HepG2 (cell line): ENCODE data around the gene DCDC2. TPM values are rescaled to one million over a fixed set of nuclear protein-coding genes. Genes with fewer than 3 reads are reported as not detected.

Experiments used
- HOXA9 ChIP-seq: sonication (generic); formaldehyde crosslinking; IDR thresholded peaks from 2 replicates; pipeline ENCODE4 v1.8.1; 2022; ENCODE audit warnings: missing genetic modification reagents, mild to moderate bottlenecking, moderate library complexity, borderline replicate concordance
- JUN ChIP-seq: sonication (generic); formaldehyde crosslinking; IDR thresholded peaks from 2 replicates; pipeline ENCODE4 v1.4.0; 2020; ENCODE audit warnings: mild to moderate bottlenecking, missing genetic modification reagents
- KDM3A ChIP-seq: IDR thresholded peaks from 2 replicates; pipeline ENCODE4 v1.6.1; 2018; ENCODE audit warnings: low read depth, missing compliant biosample characterization
- SP5 ChIP-seq: IDR thresholded peaks from 2 replicates; pipeline ENCODE4 v1.6.1; 2016; ENCODE audit warnings: low read depth, borderline replicate concordance
- TCF7 ChIP-seq: sonication (generic); IDR thresholded peaks from 2 replicates; pipeline ENCODE4 v1.6.1; 2016; ENCODE audit warnings: antibody characterized with exemption, low read depth
- ZBTB1 ChIP-seq: sonication (generic); formaldehyde crosslinking; IDR thresholded peaks from 2 replicates; pipeline ENCODE4 v1.4.0; 2020; ENCODE audit warnings: missing genetic modification reagents, borderline replicate concordance
- ZNF253 ChIP-seq: sonication (generic); formaldehyde crosslinking; IDR thresholded peaks from 2 replicates; pipeline ENCODE4 v1.8.0; 2022; ENCODE audit warnings: mild to moderate bottlenecking, missing genetic modification reagents, borderline replicate concordance
- ZNF605 ChIP-seq: sonication (generic); formaldehyde crosslinking; IDR thresholded peaks from 2 replicates; pipeline ENCODE4 v1.8.0; 2022; ENCODE audit warnings: mild to moderate bottlenecking, missing genetic modification reagents
- ZNF777 ChIP-seq: sonication (generic); formaldehyde crosslinking; IDR thresholded peaks from 2 replicates; pipeline ENCODE4 v1.4.0; 2020; ENCODE audit warnings: missing genetic modification reagents
- ZNF790 ChIP-seq: sonication (generic); formaldehyde crosslinking; IDR thresholded peaks from 2 replicates; pipeline ENCODE4 v1.8.0; 2022; ENCODE audit warnings: missing genetic modification reagents, mild to moderate bottlenecking, borderline replicate concordance
- ZNF883 ChIP-seq: sonication (generic); formaldehyde crosslinking; IDR thresholded peaks from 2 replicates; pipeline ENCODE4 v1.5.1; 2020; ENCODE audit warnings: mild to moderate bottlenecking, missing genetic modification reagents; ENCODE audit errors: not compliant biosample characterization
- polyA plus RNA-seq, 8 experiments: library from polyadenylated mRNA; depleted of rRNA in 3 of 8; stranded (reverse) in 7 of 8; unstranded in 1 of 8; fragments of >200 nt; fragmentation: Illumina TruSeq in 4 of 8; extraction: Trizol in 4 of 8; gene quantifications; 2 replicates each; pipeline versions ENCODE4 v1.2.1 to v1.2.3, GENCODE V29; 2011 to 2016; ENCODE audit warnings: low read depth in 4 of 8, missing spikeins in 1 of 8, mixed read lengths in 1 of 8; ENCODE audit not compliant: insufficient read depth in 1 of 8
- total RNA-seq, 5 experiments: library from RNA; depleted of rRNA; stranded (reverse); fragments of >200 nt; fragmentation: Illumina TruSeq; extraction: Trizol; gene quantifications; 2 replicates each; pipeline ENCODE4 v1.2.3, GENCODE V29; 2016; ENCODE audit warnings: low read depth in 1 of 5
- TF ChIP-seq, protein P1 (sequence below): sonication (generic); formaldehyde crosslinking; IDR thresholded peaks from 2 replicates; pipeline ENCODE4 v1.5.1; 2020; ENCODE audit warnings: mild to moderate bottlenecking, missing genetic modification reagents, borderline replicate concordance
- TF ChIP-seq, protein P2 (sequence below): sonication (generic); formaldehyde crosslinking; IDR thresholded peaks from 2 replicates; pipeline ENCODE4 v1.4.0; 2020; ENCODE audit warnings: missing genetic modification reagents
- TF ChIP-seq, protein P3 (sequence below): sonication (generic); formaldehyde crosslinking; IDR thresholded peaks from 2 replicates; pipeline ENCODE4 v1.5.0; 2020; ENCODE audit warnings: missing genetic modification reagents, mild to moderate bottlenecking, borderline replicate concordance
- TF ChIP-seq, protein P4 (sequence below): sonication (generic); formaldehyde crosslinking; IDR thresholded peaks from 2 replicates; pipeline ENCODE4 v1.8.0; 2023; ENCODE audit warnings: mild to moderate bottlenecking, missing genetic modification reagents
- TF ChIP-seq, protein P5 (sequence below): sonication (generic); formaldehyde crosslinking; IDR thresholded peaks from 2 replicates; pipeline ENCODE4 v1.8.0; 2022; ENCODE audit warnings: mild to moderate bottlenecking, missing genetic modification reagents, moderate library complexity
- TF ChIP-seq, protein P6 (sequence below), 2 experiments: fragments of 450-650 bp in 1 of 2; sonication (generic) in 1 of 2; formaldehyde crosslinking; IDR thresholded peaks; 2 replicates each; pipeline versions ENCODE4 v1.5.0 to v1.8.0; 2020 to 2022; ENCODE audit warnings: mild to moderate bottlenecking in 1 of 2, missing genetic modification reagents in 1 of 2

Gene DCDC2
- total and polyA plus RNA-seq, 2 of the 13 experiments (the other 11 are each of a cell fraction or from before 2014, with no cell fraction given): 9.0 to 36.2 TPM

DNA sequence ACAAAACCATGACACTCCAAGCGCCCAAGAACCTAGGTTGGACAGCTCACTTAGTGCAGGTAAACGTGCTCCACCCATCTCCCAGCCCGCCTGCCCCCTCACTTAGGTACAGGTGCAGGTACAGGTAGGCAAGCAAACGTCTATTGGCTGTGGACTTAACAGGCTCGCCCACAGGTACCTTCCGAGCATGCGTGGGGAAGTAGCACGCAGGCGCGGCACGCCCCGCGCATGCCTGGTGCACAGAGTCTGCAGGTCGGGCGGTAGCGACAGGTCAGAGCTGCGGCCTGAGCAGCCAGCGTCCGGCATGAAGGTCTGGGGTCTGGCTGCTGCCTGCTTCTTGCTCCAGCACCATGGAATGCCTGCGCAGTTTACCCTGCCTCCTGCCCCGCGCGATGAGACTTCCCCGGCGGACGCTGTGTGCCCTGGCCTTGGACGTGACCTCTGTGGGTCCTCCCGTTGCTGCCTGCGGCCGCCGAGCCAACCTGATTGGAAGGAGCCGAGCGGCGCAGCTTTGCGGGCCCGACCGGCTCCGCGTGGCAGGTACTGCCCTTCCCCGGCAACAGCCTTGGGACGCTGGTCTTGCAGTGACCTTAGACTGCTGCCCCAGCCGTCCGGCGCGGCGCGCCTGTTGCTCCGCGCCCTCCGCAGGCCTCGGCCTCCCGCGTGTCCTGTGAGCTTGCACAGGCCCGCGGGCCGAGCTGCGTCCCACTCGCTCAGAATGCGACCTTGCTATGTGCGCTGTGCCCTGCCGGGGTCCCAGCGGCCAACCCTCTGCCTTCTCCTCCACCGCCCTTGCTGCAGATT is 45.0 kb upstream of the DCDC2 start, which contains the start of gene MRS2 (continued):
- TF ChIP-seq, protein P1, sequence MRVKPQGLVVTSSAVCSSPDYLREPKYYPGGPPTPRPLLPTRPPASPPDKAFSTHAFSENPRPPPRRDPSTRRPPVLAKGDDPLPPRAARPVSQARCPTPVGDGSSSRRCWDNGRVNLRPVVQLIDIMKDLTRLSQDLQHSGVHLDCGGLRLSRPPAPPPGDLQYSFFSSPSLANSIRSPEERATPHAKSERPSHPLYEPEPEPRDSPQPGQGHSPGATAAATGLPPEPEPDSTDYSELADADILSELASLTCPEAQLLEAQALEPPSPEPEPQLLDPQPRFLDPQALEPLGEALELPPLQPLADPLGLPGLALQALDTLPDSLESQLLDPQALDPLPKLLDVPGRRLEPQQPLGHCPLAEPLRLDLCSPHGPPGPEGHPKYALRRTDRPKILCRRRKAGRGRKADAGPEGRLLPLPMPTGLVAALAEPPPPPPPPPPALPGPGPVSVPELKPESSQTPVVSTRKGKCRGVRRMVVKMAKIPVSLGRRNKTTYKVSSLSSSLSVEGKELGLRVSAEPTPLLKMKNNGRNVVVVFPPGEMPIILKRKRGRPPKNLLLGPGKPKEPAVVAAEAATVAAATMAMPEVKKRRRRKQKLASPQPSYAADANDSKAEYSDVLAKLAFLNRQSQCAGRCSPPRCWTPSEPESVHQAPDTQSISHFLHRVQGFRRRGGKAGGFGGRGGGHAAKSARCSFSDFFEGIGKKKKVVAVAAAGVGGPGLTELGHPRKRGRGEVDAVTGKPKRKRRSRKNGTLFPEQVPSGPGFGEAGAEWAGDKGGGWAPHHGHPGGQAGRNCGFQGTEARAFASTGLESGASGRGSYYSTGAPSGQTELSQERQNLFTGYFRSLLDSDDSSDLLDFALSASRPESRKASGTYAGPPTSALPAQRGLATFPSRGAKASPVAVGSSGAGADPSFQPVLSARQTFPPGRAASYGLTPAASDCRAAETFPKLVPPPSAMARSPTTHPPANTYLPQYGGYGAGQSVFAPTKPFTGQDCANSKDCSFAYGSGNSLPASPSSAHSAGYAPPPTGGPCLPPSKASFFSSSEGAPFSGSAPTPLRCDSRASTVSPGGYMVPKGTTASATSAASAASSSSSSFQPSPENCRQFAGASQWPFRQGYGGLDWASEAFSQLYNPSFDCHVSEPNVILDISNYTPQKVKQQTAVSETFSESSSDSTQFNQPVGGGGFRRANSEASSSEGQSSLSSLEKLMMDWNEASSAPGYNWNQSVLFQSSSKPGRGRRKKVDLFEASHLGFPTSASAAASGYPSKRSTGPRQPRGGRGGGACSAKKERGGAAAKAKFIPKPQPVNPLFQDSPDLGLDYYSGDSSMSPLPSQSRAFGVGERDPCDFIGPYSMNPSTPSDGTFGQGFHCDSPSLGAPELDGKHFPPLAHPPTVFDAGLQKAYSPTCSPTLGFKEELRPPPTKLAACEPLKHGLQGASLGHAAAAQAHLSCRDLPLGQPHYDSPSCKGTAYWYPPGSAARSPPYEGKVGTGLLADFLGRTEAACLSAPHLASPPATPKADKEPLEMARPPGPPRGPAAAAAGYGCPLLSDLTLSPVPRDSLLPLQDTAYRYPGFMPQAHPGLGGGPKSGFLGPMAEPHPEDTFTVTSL (CRISPR knock-in tag): peak; percentile 2; the same call in 1 of the 2 replicates
- TF ChIP-seq ZNF253 (CRISPR knock-in tag) (peak; percentile 93), HOXA9 (CRISPR knock-in tag) (peak; percentile 85), ZNF883 (CRISPR knock-in tag) (peak; percentile 83), TCF7 (no peak), ZNF605 (CRISPR knock-in tag) (peak; percentile 98), JUN (CRISPR knock-in tag) (peak; percentile 39; the same call in 1 of the 2 replicates), SP5 (CRISPR knock-in tag) (no peak), ZBTB1 (CRISPR knock-in tag) (no peak), ZNF777 (CRISPR knock-in tag) (peak; percentile 73), KDM3A (CRISPR knock-in tag) (peak; percentile 74), ZNF790 (CRISPR knock-in tag) (peak; percentile 65; the same call in 1 of the 2 replicates)
- TF ChIP-seq, protein P2, sequence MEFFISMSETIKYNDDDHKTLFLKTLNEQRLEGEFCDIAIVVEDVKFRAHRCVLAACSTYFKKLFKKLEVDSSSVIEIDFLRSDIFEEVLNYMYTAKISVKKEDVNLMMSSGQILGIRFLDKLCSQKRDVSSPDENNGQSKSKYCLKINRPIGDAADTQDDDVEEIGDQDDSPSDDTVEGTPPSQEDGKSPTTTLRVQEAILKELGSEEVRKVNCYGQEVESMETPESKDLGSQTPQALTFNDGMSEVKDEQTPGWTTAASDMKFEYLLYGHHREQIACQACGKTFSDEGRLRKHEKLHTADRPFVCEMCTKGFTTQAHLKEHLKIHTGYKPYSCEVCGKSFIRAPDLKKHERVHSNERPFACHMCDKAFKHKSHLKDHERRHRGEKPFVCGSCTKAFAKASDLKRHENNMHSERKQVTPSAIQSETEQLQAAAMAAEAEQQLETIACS (CRISPR knock-in tag): no peak
- TF ChIP-seq, protein P3, sequence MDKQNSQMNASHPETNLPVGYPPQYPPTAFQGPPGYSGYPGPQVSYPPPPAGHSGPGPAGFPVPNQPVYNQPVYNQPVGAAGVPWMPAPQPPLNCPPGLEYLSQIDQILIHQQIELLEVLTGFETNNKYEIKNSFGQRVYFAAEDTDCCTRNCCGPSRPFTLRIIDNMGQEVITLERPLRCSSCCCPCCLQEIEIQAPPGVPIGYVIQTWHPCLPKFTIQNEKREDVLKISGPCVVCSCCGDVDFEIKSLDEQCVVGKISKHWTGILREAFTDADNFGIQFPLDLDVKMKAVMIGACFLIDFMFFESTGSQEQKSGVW (CRISPR knock-in tag): no peak
- TF ChIP-seq, protein P4, sequence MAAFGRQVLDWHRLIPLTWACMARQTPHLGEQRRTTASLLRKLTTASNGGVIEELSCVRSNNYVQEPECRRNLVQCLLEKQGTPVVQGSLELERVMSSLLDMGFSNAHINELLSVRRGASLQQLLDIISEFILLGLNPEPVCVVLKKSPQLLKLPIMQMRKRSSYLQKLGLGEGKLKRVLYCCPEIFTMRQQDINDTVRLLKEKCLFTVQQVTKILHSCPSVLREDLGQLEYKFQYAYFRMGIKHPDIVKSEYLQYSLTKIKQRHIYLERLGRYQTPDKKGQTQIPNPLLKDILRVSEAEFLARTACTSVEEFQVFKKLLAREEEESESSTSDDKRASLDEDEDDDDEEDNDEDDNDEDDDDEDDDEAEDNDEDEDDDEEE: peak; percentile 73; the same call in 1 of the 2 replicates
- TF ChIP-seq, protein P5, sequence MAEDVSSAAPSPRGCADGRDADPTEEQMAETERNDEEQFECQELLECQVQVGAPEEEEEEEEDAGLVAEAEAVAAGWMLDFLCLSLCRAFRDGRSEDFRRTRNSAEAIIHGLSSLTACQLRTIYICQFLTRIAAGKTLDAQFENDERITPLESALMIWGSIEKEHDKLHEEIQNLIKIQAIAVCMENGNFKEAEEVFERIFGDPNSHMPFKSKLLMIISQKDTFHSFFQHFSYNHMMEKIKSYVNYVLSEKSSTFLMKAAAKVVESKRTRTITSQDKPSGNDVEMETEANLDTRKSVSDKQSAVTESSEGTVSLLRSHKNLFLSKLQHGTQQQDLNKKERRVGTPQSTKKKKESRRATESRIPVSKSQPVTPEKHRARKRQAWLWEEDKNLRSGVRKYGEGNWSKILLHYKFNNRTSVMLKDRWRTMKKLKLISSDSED (CRISPR knock-in tag): no peak; the same call in 1 of the 2 replicates
- TF ChIP-seq, protein P6, sequence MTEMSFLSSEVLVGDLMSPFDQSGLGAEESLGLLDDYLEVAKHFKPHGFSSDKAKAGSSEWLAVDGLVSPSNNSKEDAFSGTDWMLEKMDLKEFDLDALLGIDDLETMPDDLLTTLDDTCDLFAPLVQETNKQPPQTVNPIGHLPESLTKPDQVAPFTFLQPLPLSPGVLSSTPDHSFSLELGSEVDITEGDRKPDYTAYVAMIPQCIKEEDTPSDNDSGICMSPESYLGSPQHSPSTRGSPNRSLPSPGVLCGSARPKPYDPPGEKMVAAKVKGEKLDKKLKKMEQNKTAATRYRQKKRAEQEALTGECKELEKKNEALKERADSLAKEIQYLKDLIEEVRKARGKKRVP (CRISPR knock-in tag; IDR thresholded peaks at IDR 0.05): peak in 1 of 2 experiments; percentile 46; a peak in 1 of 4 replicates
